GM12878 (cell line): ENCODE results near the gene AMN. TPM values are rescaled to one million over a fixed set of nuclear protein-coding genes. Genes with fewer than 3 reads are reported as not detected.

Experiments
- ATAC-seq: fragments of 200-7000 bp; cut with Tn5 transposase; 3 replicates; pipeline ENCODE4 v1.9.1; 2020; ENCODE audit warnings: mild to moderate bottlenecking, moderate library complexity
- BruUV-seq: library from RNA; stranded (reverse); fragments of 400-500 nt; replicated peaks from 2 replicates; lab custom pipeline; 2021; lab: Mats Ljungman, UMichigan
- CTCF ChIA-PET: fragments of 300-600 bp; sonication (Branson Sonifier 250); formaldehyde crosslinking; extraction: SDS; loops from one replicate; lab custom pipeline; 2021; ENCODE audit warnings: inconsistent platforms; lab: Yijun Ruan, JAX
- POLR2A ChIA-PET: fragments of 350-600 bp; formaldehyde crosslinking; extraction: SDS; loops from one replicate; lab custom pipeline; 2021; ENCODE audit warnings: inconsistent platforms; lab: Charles Lee
- RAD21 ChIA-PET: fragments of 300-600 bp; sonication (Branson Sonifier 250); formaldehyde crosslinking; loops from one replicate; lab custom pipeline; 2023; ENCODE audit warnings: antibody characterized with exemption; ENCODE audit not compliant: unreplicated experiment; lab: Charles Lee
- SMC1A ChIA-PET: fragments of 300-600 bp; sonication (Branson Sonifier 250); formaldehyde crosslinking; loops from one replicate; lab custom pipeline; 2023; ENCODE audit not compliant: unreplicated experiment, uncharacterized antibody; lab: Charles Lee
- DNase-seq: peaks from one replicate; pipeline ENCODE4 v3.0.0-alpha.2; 2011; ENCODE audit warnings: low read depth, low spot score
- FAIRE-seq: peaks from 3 replicates; lab custom pipeline; 2011; peaks lifted over from hg19 to GRCh38; lab: Jason Lieb, UNC
- H2AFZ ChIP-seq: 2 replicates; pipeline ENCODE4 v1.6.0; 2011; ENCODE audit warnings: low read depth, low read length, control low read depth; ENCODE audit not compliant: control insufficient read depth
- H3K27ac ChIP-seq: 2 replicates; pipeline ENCODE4 v1.5.1; 2011; ENCODE audit warnings: control low read depth; ENCODE audit not compliant: control insufficient read depth, insufficient read depth
- H3K27me3 ChIP-seq, 2 experiments: replicated peaks in 1 of 2; 2 replicates each; pipeline versions ENCODE4 v1.6.0 to v1.6.1; 2011; ENCODE audit warnings: low read length in 1 of 2; ENCODE audit not compliant: control insufficient read depth in 2 of 2, insufficient read depth in 2 of 2
- H3K36me3 ChIP-seq, 2 experiments: 2 replicates each; pipeline ENCODE4 v1.5.1; 2011; ENCODE audit warnings: low read length in 1 of 2; ENCODE audit not compliant: control insufficient read depth in 2 of 2, insufficient read depth in 2 of 2
- H3K4me1 ChIP-seq: 2 replicates; pipeline ENCODE4 v1.6.1; 2011; ENCODE audit warnings: mild to moderate bottlenecking, low read length, moderate library complexity, mixed read lengths; ENCODE audit not compliant: control insufficient read depth, insufficient read depth
- H3K4me2 ChIP-seq: 2 replicates; pipeline ENCODE4 v1.6.0; 2011; ENCODE audit warnings: control low read depth; ENCODE audit not compliant: control insufficient read depth, insufficient read depth
- H3K4me3 ChIP-seq: fragments of 200-600 bp; sonication (generic); 2 replicates; pipeline ENCODE4 v1.5.1; 2016
- H3K79me2 ChIP-seq: 2 replicates; pipeline ENCODE4 v1.6.0; 2011; ENCODE audit warnings: low read length; ENCODE audit not compliant: control insufficient read depth, insufficient read depth
- H3K9ac ChIP-seq: 2 replicates; pipeline ENCODE4 v1.8.0; 2011; ENCODE audit warnings: low read length, control low read depth, mixed read lengths; ENCODE audit not compliant: control insufficient read depth, insufficient read depth
- H3K9me3 ChIP-seq: replicated peaks from 3 replicates; pipeline ENCODE4 v1.5.1; 2011; ENCODE audit warnings: mild to moderate bottlenecking, low read length; ENCODE audit not compliant: control insufficient read depth, insufficient read depth
- H4K20me1 ChIP-seq: 2 replicates; pipeline ENCODE4 v1.6.0; 2011; ENCODE audit not compliant: control insufficient read depth, insufficient read depth
- CEBPB ChIP-seq, 2 experiments: fragments of 150-350 bp in 1 of 2; IDR thresholded peaks; 2 replicates each; pipeline ENCODE4 v1.6.1; 2012 to 2014; ENCODE audit warnings: low read depth in 2 of 2, low read length in 2 of 2, borderline replicate concordance in 1 of 2, inconsistent platforms in 1 of 2
- E2F8 ChIP-seq: fragments of 450-650 bp; IDR thresholded peaks from 2 replicates; pipeline ENCODE4 v1.6.1; 2018; ENCODE audit warnings: mild to moderate bottlenecking, low read depth, moderate library complexity; ENCODE audit not compliant: partially characterized antibody
- HDAC2 ChIP-seq: fragments of 200-600 bp; sonication (generic); IDR thresholded peaks from 2 replicates; pipeline ENCODE4 v1.6.1; 2017
- POLR2AphosphoS5 ChIP-seq: IDR thresholded peaks from 2 replicates; pipeline ENCODE4 v1.6.1; 2011; ENCODE audit warnings: mild to moderate bottlenecking, low read length, inconsistent platforms
- RB1 ChIP-seq: fragments of 450-650 bp; formaldehyde crosslinking; IDR thresholded peaks from 2 replicates; pipeline ENCODE4 v1.6.1; 2017; ENCODE audit warnings: mild to moderate bottlenecking, borderline replicate concordance
- SRF ChIP-seq, 2 experiments: IDR thresholded peaks; 2 replicates each; pipeline ENCODE4 v1.6.1; 2011; ENCODE audit warnings: low read depth in 2 of 2, low read length in 2 of 2, mild to moderate bottlenecking in 1 of 2, moderate library complexity in 1 of 2
- WGBS: methylation state at CpG from one replicate; pipeline ENCODE4 v1.1.6; 2016; ENCODE audit warnings: low lambda C conversion rate; ENCODE audit not compliant: insufficient replicate concordance, insufficient coverage; ENCODE audit errors: missing lambda C conversion rate; 5-methylcytosine and 5-hydroxymethylcytosine counted together
- in situ Hi-C: fragments of 300-500 bp; cut with MboI; formaldehyde crosslinking; loops from 9 replicates; pipeline ENCODE4 v1.14.3; 2018; ENCODE audit warnings: mixed read lengths
- intact Hi-C: fragments of 100-400 bp; cut with micrococcal nuclease; formaldehyde crosslinking; loops from one replicate; pipeline ENCODE4 v1.14.2; 2022; ENCODE audit not compliant: unreplicated experiment
- polyA plus RNA-seq, 11 experiments: library from polyadenylated mRNA; depleted of rRNA in 4 of 11; unstranded in 6 of 11; stranded (reverse) in 5 of 11; fragments of >200 nt; fragmentation: Nextera tagmentation in 4 of 11; fragmentation: Illumina TruSeq in 1 of 11; extraction: Ambion mirVana in 4 of 11; extraction: Trizol in 1 of 11; gene quantifications; 1 replicate in 1 of 11; 2 replicates in 10 of 11; pipeline versions ENCODE4 v1.2.1 to v1.2.3, GENCODE V29; 2011 to 2016; ENCODE audit warnings: inconsistent platforms in 2 of 11, missing spikeins in 2 of 11, low read depth in 1 of 11
- total RNA-seq, 4 experiments: library from RNA; depleted of rRNA in 3 of 4; stranded (reverse); fragments of >200 nt in 3 of 4; fragmentation: Illumina TruSeq in 1 of 4; extraction: Trizol in 1 of 4; gene quantifications; 2 replicates each; pipeline versions ENCODE4 v1.2.1 to v1.2.3, GENCODE V29; 2013 to 2021

Gene AMN
- total and polyA plus RNA-seq, 10 of the 15 experiments (the other 5 are each of a cell fraction or from before 2014, with no cell fraction given), result 0.03 to 0.33 (median 0.11) TPM; not detected in 6

- TF ChIP-seq CEBPB (IDR thresholded peaks at IDR 0.05; ENCODE audit: borderline replicate concordance in 1 of 2, low read depth in 2 of 2, low read length in 2 of 2), result no peak
- TF ChIP-seq RB1, result no peak
These were observed 19.1 kb upstream of the AMN start (continued) for GRCh38 chr14:102903248-102903888.

GRCh38 chr14:102903889-102904512, 18.5 kb upstream of the AMN start:
- no peak for FAIRE-seq
- in situ Hi-C loops (no loop called here), intact Hi-C loops (loop anchor here (5.0 kb wide), 1 partner anchor 127 kb away; the partner anchor contains the start of gene TRAF3)
- Histone ChIP-seq H3K4me3 (no peak overlapping the region), H3K9me3 (no peaks in the 10 kb centered on the region), H3K4me2 (no peak overlapping the region), H3K36me3 (peaks cover 30 to 41% of the 10 kb centered on the region in 2 experiments), H3K4me1 (peaks cover 40% of the 10 kb centered on the region), H3K27me3 (no peaks in the 10 kb centered on the region), H3K79me2 (peaks cover 25% of the 10 kb centered on the region), H4K20me1 (no peaks in the 10 kb centered on the region), H3K27ac (peak overlapping the region; percentile 98), H3K9ac (no peak overlapping the region), H2AFZ (no peak overlapping the region)
- ChIA-PET RAD21 (no interaction called here), POLR2A (interaction anchor here (0.8 kb wide), 1 partner anchor 67 kb away, joined by 3 read pairs; no protein-coding TSS in a partner anchor), CTCF (interaction anchor here (1.1 to 3.6 kb wide), 2 partner anchors 12 to 81 kb away, joined by 3 to 12 read pairs; no protein-coding TSS in a partner anchor), SMC1A (interaction anchor here (1.1 to 3.0 kb wide), 3 partner anchors 105 to 209 kb away, joined by 3 to 15 read pairs (median 6); no protein-coding TSS in a partner anchor)
- whole genome bisulfite sequencing, result 92% methylated on average over 7 of the region's 7 CpGs
- BruUV-seq, result no TSS peak
- TF ChIP-seq SRF (IDR thresholded peaks at IDR 0.05; ENCODE audit: low read depth in 2 of 2, low read length in 2 of 2) (no peak), E2F8 (no peak), POLR2AphosphoS5 (no peak), HDAC2 (no peak)
- no peak for ATAC-seq
- DNase-seq, result no peak
